Panc1 (cell line): ENCODE measurements around the gene FHL5. TPM values are rescaled to one million over a fixed set of nuclear protein-coding genes. Genes with fewer than 3 reads are reported as not detected.

ENCODE experiments used
- ATAC-seq: fragments of 200-7000 bp; cut with Tn5 transposase; 2 replicates; pipeline ENCODE4 v1.9.1; 2020; ENCODE audit warnings: mild to moderate bottlenecking, moderate library complexity
- BruUV-seq: library from RNA; stranded (reverse); fragments of 400-500 nt; replicated peaks from 2 replicates; lab custom pipeline; 2021; lab: Mats Ljungman, UMichigan
- CTCF ChIA-PET: fragments of 300-600 bp; sonication (Branson Sonifier 250); formaldehyde crosslinking; loops from one replicate; lab custom pipeline; 2022; ENCODE audit warnings: antibody characterized with exemption; lab: Charles Lee
- POLR2A ChIA-PET: fragments of 300-600 bp; sonication (Branson Sonifier 250); formaldehyde crosslinking; loops from one replicate; lab custom pipeline; 2022; ENCODE audit warnings: antibody characterized with exemption; lab: Charles Lee
- DNase-seq: peaks from one replicate; pipeline ENCODE4 v3.0.0-alpha.2; 2010; ENCODE audit warnings: low read depth, low spot score
- H3K27ac ChIP-seq: 2 replicates; pipeline ENCODE4 v1.5.1; 2011; ENCODE audit warnings: mild to moderate bottlenecking, low read length, inconsistent platforms
- H3K27me3 ChIP-seq: fragments of 200-500 bp; sonication (Bioruptor generic); 2 replicates; pipeline ENCODE4 v1.6.0; 2014; ENCODE audit warnings: low read length, inconsistent platforms; ENCODE audit not compliant: control insufficient read depth, insufficient read depth
- H3K36me3 ChIP-seq: fragments of 200-500 bp; sonication (Bioruptor generic); 2 replicates; pipeline ENCODE4 v1.5.1; 2014; ENCODE audit warnings: inconsistent platforms, mild to moderate bottlenecking, low read length, moderate library complexity; ENCODE audit not compliant: control insufficient read depth, insufficient read depth
- H3K4me1 ChIP-seq: 2 replicates; pipeline ENCODE4 v1.5.1; 2011; ENCODE audit warnings: inconsistent platforms, mild to moderate bottlenecking, low read length, moderate library complexity; ENCODE audit not compliant: control insufficient read depth, insufficient read depth
- H3K4me3 ChIP-seq, 2 experiments: 2 replicates each; pipeline ENCODE4 v1.5.1; 2011 to 2012; ENCODE audit warnings: low read depth in 2 of 2, low read length in 2 of 2, mild to moderate bottlenecking in 2 of 2, inconsistent platforms in 1 of 2, moderate library complexity in 1 of 2
- H3K9me3 ChIP-seq: fragments of 200-500 bp; sonication (Bioruptor generic); 2 replicates; pipeline ENCODE4 v1.5.1; 2014; ENCODE audit warnings: low read depth, mild to moderate bottlenecking, inconsistent platforms, low read length, moderate library complexity; ENCODE audit not compliant: control insufficient read depth, insufficient read depth
- CTCF ChIP-seq: fragments of 450-650 bp; IDR thresholded peaks from 2 replicates; pipeline ENCODE4 v1.5.1; 2017; ENCODE audit warnings: mild to moderate bottlenecking
- POLR2AphosphoS5 ChIP-seq: IDR thresholded peaks from 2 replicates; pipeline ENCODE4 v1.6.1; 2012; ENCODE audit warnings: mild to moderate bottlenecking, low read depth, low read length, moderate library complexity
- REST ChIP-seq, 2 experiments: IDR thresholded peaks; 2 replicates each; pipeline ENCODE4 v1.6.1; 2011 to 2012; ENCODE audit warnings: low read depth in 2 of 2, control low read depth in 1 of 2, low read length in 1 of 2, mild to moderate bottlenecking in 1 of 2, moderate library complexity in 1 of 2; ENCODE audit not compliant: insufficient read depth in 1 of 2
- SIN3A ChIP-seq: IDR thresholded peaks from 2 replicates; pipeline ENCODE4 v1.6.1; 2012; ENCODE audit warnings: low read depth, mild to moderate bottlenecking, low read length, moderate library complexity, borderline replicate concordance; ENCODE audit not compliant: insufficient read depth
- TCF7L2 ChIP-seq: IDR thresholded peaks from 2 replicates; pipeline ENCODE4 v1.6.1; 2011; ENCODE audit warnings: mild to moderate bottlenecking, low read depth, low read length, inconsistent platforms
- in situ Hi-C: cut with HindIII; loops from 2 replicates; pipeline ENCODE4 v1.10.0; 2016; ENCODE audit warnings: low sequenced_read_pairs, low pct_unique_long_range_greater_than_20kb
- intact Hi-C: fragments of 100-400 bp; cut with micrococcal nuclease; formaldehyde crosslinking; loops from one replicate; pipeline ENCODE4 v1.10.0; 2022; ENCODE audit not compliant: unreplicated experiment
- total RNA-seq: library from RNA; stranded (reverse); gene quantifications from one replicate; pipeline ENCODE4 v1.2.1, GENCODE V29; 2021; ENCODE audit not compliant: unreplicated experiment

The FHL5 gene
- total RNA-seq, 1 experiment from 2014 or later: not detected

- intact Hi-C loops: no loop called here
Observed at GRCh38 chr6:96653181-96653580, 90.3 kb downstream of the FHL5 start.

GRCh38 chr6:96656567-96656966, 93.6 kb downstream of the FHL5 start:
- intact Hi-C loops (no loop called here), in situ Hi-C loops (no loop called here)
- Histone ChIP-seq H3K27me3 (no peaks in the 10 kb centered on the region), H3K4me3 (no peak overlapping the region), H3K4me1 (no peaks in the 10 kb centered on the region), H3K36me3 (no peaks in the 10 kb centered on the region), H3K27ac (no peak overlapping the region), H3K9me3 (no peaks in the 10 kb centered on the region)
- BruUV-seq: no TSS peak
- ChIA-PET CTCF (no interaction called here), POLR2A (interaction anchor here (0.7 kb wide), 1 partner anchor 59 kb away, joined by 3 read pairs; no protein-coding TSS in a partner anchor)
- no peak for DNase-seq
- ATAC-seq: no peak
- TF ChIP-seq TCF7L2 (no peak), SIN3A (no peak), REST (IDR thresholded peaks at IDR 0.05; ENCODE audit: insufficient read depth in 1 of 2, low read depth in 2 of 2, low read length in 1 of 2) (no peak)

More at GRCh38 chr6:96653181-96653580, 90.3 kb downstream of the FHL5 start:
- H3K4me3 ChIP-seq: no peak overlapping the region
- H3K9me3 ChIP-seq: no peaks in the 10 kb centered on the region
- ChIA-PET CTCF (no interaction called here), POLR2A (no interaction called here)
- peaks cover 2% of the 10 kb centered on the region; the same call in 1 of the 2 replicates for H3K27me3 ChIP-seq
- no TSS peak for BruUV-seq
- DNase-seq: no peak
- no peak for ATAC-seq
- no peak for TF ChIP-seq SIN3A
- TF ChIP-seq CTCF: no peak
- TF ChIP-seq POLR2AphosphoS5: no peak
- TF ChIP-seq REST (IDR thresholded peaks at IDR 0.05; ENCODE audit: insufficient read depth in 1 of 2, low read depth in 2 of 2, low read length in 1 of 2): no peak
- no peak for TF ChIP-seq TCF7L2
- no peaks in the 10 kb centered on the region for H3K4me1 ChIP-seq
- H3K36me3 ChIP-seq: no peaks in the 10 kb centered on the region
- in situ Hi-C loops: no loop called here
- no peak overlapping the region for H3K27ac ChIP-seq
